HEK293 (cell line): Measurements from ENCODE around the gene JUND.

Experiments used
- CTCF ChIA-PET: fragments of 350-600 bp; formaldehyde crosslinking; extraction: SDS; loops from one replicate; lab custom pipeline; 2021; ENCODE audit warnings: antibody characterized with exemption; lab: Yijun Ruan, JAX
- POLR2A ChIA-PET: fragments of 300-600 bp; formaldehyde crosslinking; extraction: SDS; loops from one replicate; lab custom pipeline; 2020; ENCODE audit warnings: antibody characterized with exemption, inconsistent platforms; lab: Yijun Ruan, JAX
- H3K27ac ChIP-seq: fragments of 200-500 bp; sonication (Bioruptor generic); 2 replicates; pipeline ENCODE4 v1.5.1; 2014; ENCODE audit warnings: low read depth, low read length, control low read depth, inconsistent platforms; ENCODE audit errors: extremely low read depth
- H3K36me3 ChIP-seq, 2 experiments: fragments of 200-500 bp in 1 of 2; sonication (Bioruptor generic) in 1 of 2; 1 replicate in 1 of 2; 2 replicates in 1 of 2; pipeline ENCODE4 v1.5.1; 2014 to 2017; ENCODE audit warnings: inconsistent platforms in 2 of 2, low read length in 2 of 2; ENCODE audit not compliant: control insufficient read depth in 2 of 2, insufficient read depth in 1 of 2
- H3K4me1 ChIP-seq: fragments of 200-500 bp; sonication (Bioruptor generic); 2 replicates; pipeline ENCODE4 v1.5.1; 2014; ENCODE audit warnings: mild to moderate bottlenecking, low read length, inconsistent platforms; ENCODE audit not compliant: control insufficient read depth, insufficient read depth
- H3K4me3 ChIP-seq: 2 replicates; pipeline ENCODE4 v1.5.1; 2011; ENCODE audit warnings: low read depth, mild to moderate bottlenecking, control low read depth, low read length, moderate library complexity
- H3K9me3 ChIP-seq: fragments of 200-500 bp; sonication (Bioruptor generic); 2 replicates; pipeline ENCODE4 v1.5.1; 2014; ENCODE audit warnings: low read depth, low read length, inconsistent platforms; ENCODE audit not compliant: control insufficient read depth, insufficient read depth
- EGR2 ChIP-seq: fragments of 450-650 bp; formaldehyde crosslinking; IDR thresholded peaks from 2 replicates; pipeline ENCODE4 v1.5.1; 2016; ENCODE audit warnings: low read depth, missing biosample characterization, missing genetic modification characterization
- GLIS1 ChIP-seq: fragments of 450-650 bp; formaldehyde crosslinking; IDR thresholded peaks from 2 replicates; pipeline ENCODE4 v1.5.1; 2016; ENCODE audit warnings: missing biosample characterization, missing genetic modification characterization
- KLF16 ChIP-seq: fragments of 450-650 bp; formaldehyde crosslinking; IDR thresholded peaks from 2 replicates; pipeline ENCODE4 v1.5.1; 2017; ENCODE audit warnings: missing biosample characterization, missing genetic modification characterization
- PRDM1 ChIP-seq: fragments of 450-650 bp; formaldehyde crosslinking; IDR thresholded peaks from 2 replicates; pipeline ENCODE4; 2016; ENCODE audit warnings: missing biosample characterization, missing genetic modification characterization
- ZBTB8A ChIP-seq: fragments of 450-650 bp; formaldehyde crosslinking; IDR thresholded peaks from 2 replicates; pipeline ENCODE4 v1.5.1; 2016; ENCODE audit warnings: missing biosample characterization, missing genetic modification characterization
- ZEB2 ChIP-seq: fragments of 450-650 bp; formaldehyde crosslinking; IDR thresholded peaks from 2 replicates; pipeline ENCODE4 v1.5.1; 2016; ENCODE audit warnings: missing biosample characterization, missing genetic modification characterization
- ZFHX2 ChIP-seq: fragments of 450-650 bp; formaldehyde crosslinking; conservative IDR thresholded peaks from 2 replicates; pipeline ENCODE4 v1.5.1; 2016; ENCODE audit warnings: missing biosample characterization, missing genetic modification characterization
- ZIC2 ChIP-seq: fragments of 450-650 bp; formaldehyde crosslinking; IDR thresholded peaks from 2 replicates; pipeline ENCODE4 v1.5.1; 2016; ENCODE audit warnings: missing biosample characterization, missing genetic modification characterization
- ZNF121 ChIP-seq: fragments of 450-650 bp; formaldehyde crosslinking; IDR thresholded peaks from 2 replicates; pipeline ENCODE4 v1.5.1; 2016; ENCODE audit warnings: missing biosample characterization, missing genetic modification characterization
- ZNF239 ChIP-seq: fragments of 450-650 bp; formaldehyde crosslinking; IDR thresholded peaks from 2 replicates; pipeline ENCODE4 v1.5.1; 2016; ENCODE audit warnings: missing biosample characterization, missing genetic modification characterization
- ZNF24 ChIP-seq: fragments of 450-650 bp; formaldehyde crosslinking; IDR thresholded peaks from 2 replicates; pipeline ENCODE4 v1.5.1; 2016; ENCODE audit warnings: missing biosample characterization, missing genetic modification characterization
- ZNF341 ChIP-seq: fragments of 450-650 bp; formaldehyde crosslinking; IDR thresholded peaks from 2 replicates; pipeline ENCODE4; 2016; ENCODE audit warnings: low read depth, missing biosample characterization, missing genetic modification characterization
- ZNF366 ChIP-seq: fragments of 450-650 bp; formaldehyde crosslinking; conservative IDR thresholded peaks from 2 replicates; pipeline ENCODE4 v1.5.1; 2016; ENCODE audit warnings: missing biosample characterization, missing genetic modification characterization
- ZNF394 ChIP-seq: fragments of 450-650 bp; formaldehyde crosslinking; IDR thresholded peaks from 2 replicates; pipeline ENCODE4 v1.5.1; 2016; ENCODE audit warnings: missing biosample characterization, missing genetic modification characterization, mild to moderate bottlenecking, moderate library complexity, borderline replicate concordance
- ZNF416 ChIP-seq: fragments of 450-650 bp; formaldehyde crosslinking; IDR thresholded peaks from 2 replicates; pipeline ENCODE4 v1.5.1; 2016; ENCODE audit warnings: missing biosample characterization, missing genetic modification characterization
- ZNF529 ChIP-seq: fragments of 450-650 bp; formaldehyde crosslinking; IDR thresholded peaks from 2 replicates; pipeline ENCODE4 v1.5.1; 2017; ENCODE audit warnings: missing genetic modification characterization, missing biosample characterization; ENCODE audit not compliant: insufficient replicate concordance
- ZNF626 ChIP-seq: fragments of 450-650 bp; sonication (Bioruptor Pico); formaldehyde crosslinking; IDR thresholded peaks from 2 replicates; pipeline ENCODE4 v1.5.1; 2018; ENCODE audit warnings: missing biosample characterization, missing genetic modification characterization, inconsistent platforms
- ZNF76 ChIP-seq: fragments of 450-650 bp; formaldehyde crosslinking; IDR thresholded peaks from 2 replicates; pipeline ENCODE4; 2016; ENCODE audit warnings: low read depth, missing biosample characterization, missing genetic modification characterization, borderline replicate concordance
- ZNF777 ChIP-seq: fragments of 450-650 bp; formaldehyde crosslinking; IDR thresholded peaks from 2 replicates; pipeline ENCODE4 v1.5.1; 2017; ENCODE audit warnings: missing biosample characterization, missing genetic modification characterization, borderline replicate concordance
- TF ChIP-seq, protein P1 (sequence below): fragments of 450-650 bp; formaldehyde crosslinking; IDR thresholded peaks from 2 replicates; pipeline ENCODE4 v1.5.1; 2016; ENCODE audit warnings: missing biosample characterization, missing genetic modification characterization
- TF ChIP-seq, protein P2 (sequence below): fragments of 450-650 bp; formaldehyde crosslinking; IDR thresholded peaks from 2 replicates; pipeline ENCODE4 v1.5.1; 2016; ENCODE audit warnings: missing biosample characterization, missing genetic modification characterization
- TF ChIP-seq, protein P3 (sequence below): fragments of 450-650 bp; formaldehyde crosslinking; IDR thresholded peaks from 2 replicates; pipeline ENCODE4 v1.5.1; 2016; ENCODE audit warnings: missing biosample characterization, missing genetic modification characterization
- TF ChIP-seq, protein P4 (sequence below): IDR thresholded peaks from 2 replicates; pipeline ENCODE4 v1.6.1; 2011; ENCODE audit warnings: mild to moderate bottlenecking, low read depth, low read length, borderline replicate concordance
- TF ChIP-seq, protein P5 (sequence below): fragments of 450-650 bp; formaldehyde crosslinking; IDR thresholded peaks from 2 replicates; pipeline ENCODE4 v1.5.1; 2016; ENCODE audit warnings: missing biosample characterization, missing genetic modification characterization
- TF ChIP-seq, protein P6 (sequence below): fragments of 450-650 bp; formaldehyde crosslinking; IDR thresholded peaks from 2 replicates; pipeline ENCODE4 v1.5.1; 2016; ENCODE audit warnings: missing biosample characterization, missing genetic modification characterization

The JUND gene

DNA sequence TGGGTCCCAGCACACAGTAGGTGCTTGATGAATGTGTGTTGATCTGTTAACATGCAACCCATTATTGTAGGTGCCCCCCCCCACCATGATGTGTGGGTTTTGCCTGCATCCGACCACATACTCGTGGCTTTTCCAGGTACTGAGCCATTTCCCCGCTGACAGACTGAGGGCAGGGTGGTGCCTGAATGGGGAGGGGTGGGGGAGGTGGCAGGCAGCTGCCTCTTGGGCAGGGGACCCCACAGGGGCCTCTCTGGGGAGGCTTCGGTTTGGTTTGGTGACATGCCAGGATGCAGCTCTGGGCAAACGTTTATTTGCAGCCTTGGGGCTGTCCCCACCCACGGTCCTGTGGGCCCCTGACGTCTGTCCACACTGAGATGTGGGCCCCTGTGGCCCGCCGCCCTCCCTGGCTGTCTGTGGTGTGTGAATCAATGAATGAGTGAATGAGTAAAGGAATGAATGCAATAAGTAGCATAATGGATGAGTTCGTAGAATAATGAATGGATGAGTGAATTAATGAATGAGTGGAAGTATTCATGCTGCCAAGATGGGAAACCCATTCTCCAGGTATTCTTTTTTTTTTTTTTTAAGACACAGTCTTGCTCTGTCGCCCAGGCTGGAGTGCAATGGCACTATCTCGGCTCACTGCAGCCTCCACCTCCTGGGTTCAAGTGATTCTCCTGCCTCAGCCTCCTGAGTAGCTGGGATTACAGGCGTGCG, 9.0 kb upstream of the JUND start:
- Histone ChIP-seq H3K27ac (no peak overlapping the region), H3K36me3 (no peaks in the 10 kb centered on the region), H3K4me3 (no peak overlapping the region), H3K9me3 (no peaks in the 10 kb centered on the region), H3K4me1 (peaks cover 2% of the 10 kb centered on the region; the same call in 1 of the 2 replicates)
- ChIA-PET CTCF (interaction anchor here (0.5 to 0.6 kb wide), 2 partner anchors 21 to 670 kb away, joined by 4 read pairs; no protein-coding TSS in a partner anchor), POLR2A (interaction anchor here (1.9 to 3.6 kb wide), 2 partner anchors 9 to 29 kb away, joined by 8 to 184 read pairs; partner anchors contain the start of gene JUND)
- TF ChIP-seq, protein P1, sequence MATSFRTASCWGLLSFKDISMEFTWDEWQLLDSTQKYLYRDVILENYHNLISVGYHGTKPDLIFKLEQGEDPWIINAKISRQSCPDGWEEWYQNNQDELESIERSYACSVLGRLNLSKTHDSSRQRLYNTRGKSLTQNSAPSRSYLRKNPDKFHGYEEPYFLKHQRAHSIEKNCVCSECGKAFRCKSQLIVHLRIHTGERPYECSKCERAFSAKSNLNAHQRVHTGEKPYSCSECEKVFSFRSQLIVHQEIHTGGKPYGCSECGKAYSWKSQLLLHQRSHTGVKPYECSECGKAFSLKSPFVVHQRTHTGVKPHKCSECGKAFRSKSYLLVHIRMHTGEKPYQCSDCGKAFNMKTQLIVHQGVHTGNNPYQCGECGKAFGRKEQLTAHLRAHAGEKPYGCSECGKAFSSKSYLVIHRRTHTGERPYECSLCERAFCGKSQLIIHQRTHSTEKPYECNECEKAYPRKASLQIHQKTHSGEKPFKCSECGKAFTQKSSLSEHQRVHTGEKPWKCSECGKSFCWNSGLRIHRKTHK (tag by site-specific recombination) = no peak
- TF ChIP-seq GLIS1 (tag by site-specific recombination) (peak; percentile 88), ZNF394 (tag by site-specific recombination) (no peak), ZIC2 (tag by site-specific recombination) (peak; percentile 29), ZNF24 (tag by site-specific recombination) (peak; percentile 96), ZNF529 (tag by site-specific recombination) (no peak), ZNF341 (tag by site-specific recombination) (peak; percentile 52), PRDM1 (tag by site-specific recombination) (no peak), EGR2 (tag by site-specific recombination) (peak; percentile 15; the same call in 1 of the 2 replicates), ZNF626 (tag by site-specific recombination) (no peak), ZFHX2 (peak; percentile 65), ZNF366 (tag by site-specific recombination) (0 out of 2 replicates have a peak, but pooled peaks have one; percentile 24), ZNF76 (no peak), KLF16 (tag by site-specific recombination) (no peak), ZNF416 (tag by site-specific recombination) (no peak), ZBTB8A (no peak), ZNF777 (tag by site-specific recombination) (no peak), ZEB2 (no peak), ZNF121 (tag by site-specific recombination) (no peak), ZNF239 (tag by site-specific recombination) (no peak)
- TF ChIP-seq, protein P2, sequence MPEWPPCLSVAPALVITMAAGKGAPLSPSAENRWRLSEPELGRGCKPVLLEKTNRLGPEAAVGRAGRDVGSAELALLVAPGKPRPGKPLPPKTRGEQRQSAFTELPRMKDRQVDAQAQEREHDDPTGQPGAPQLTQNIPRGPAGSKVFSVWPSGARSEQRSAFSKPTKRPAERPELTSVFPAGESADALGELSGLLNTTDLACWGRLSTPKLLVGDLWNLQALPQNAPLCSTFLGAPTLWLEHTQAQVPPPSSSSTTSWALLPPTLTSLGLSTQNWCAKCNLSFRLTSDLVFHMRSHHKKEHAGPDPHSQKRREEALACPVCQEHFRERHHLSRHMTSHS = no peak
- TF ChIP-seq, protein P3, sequence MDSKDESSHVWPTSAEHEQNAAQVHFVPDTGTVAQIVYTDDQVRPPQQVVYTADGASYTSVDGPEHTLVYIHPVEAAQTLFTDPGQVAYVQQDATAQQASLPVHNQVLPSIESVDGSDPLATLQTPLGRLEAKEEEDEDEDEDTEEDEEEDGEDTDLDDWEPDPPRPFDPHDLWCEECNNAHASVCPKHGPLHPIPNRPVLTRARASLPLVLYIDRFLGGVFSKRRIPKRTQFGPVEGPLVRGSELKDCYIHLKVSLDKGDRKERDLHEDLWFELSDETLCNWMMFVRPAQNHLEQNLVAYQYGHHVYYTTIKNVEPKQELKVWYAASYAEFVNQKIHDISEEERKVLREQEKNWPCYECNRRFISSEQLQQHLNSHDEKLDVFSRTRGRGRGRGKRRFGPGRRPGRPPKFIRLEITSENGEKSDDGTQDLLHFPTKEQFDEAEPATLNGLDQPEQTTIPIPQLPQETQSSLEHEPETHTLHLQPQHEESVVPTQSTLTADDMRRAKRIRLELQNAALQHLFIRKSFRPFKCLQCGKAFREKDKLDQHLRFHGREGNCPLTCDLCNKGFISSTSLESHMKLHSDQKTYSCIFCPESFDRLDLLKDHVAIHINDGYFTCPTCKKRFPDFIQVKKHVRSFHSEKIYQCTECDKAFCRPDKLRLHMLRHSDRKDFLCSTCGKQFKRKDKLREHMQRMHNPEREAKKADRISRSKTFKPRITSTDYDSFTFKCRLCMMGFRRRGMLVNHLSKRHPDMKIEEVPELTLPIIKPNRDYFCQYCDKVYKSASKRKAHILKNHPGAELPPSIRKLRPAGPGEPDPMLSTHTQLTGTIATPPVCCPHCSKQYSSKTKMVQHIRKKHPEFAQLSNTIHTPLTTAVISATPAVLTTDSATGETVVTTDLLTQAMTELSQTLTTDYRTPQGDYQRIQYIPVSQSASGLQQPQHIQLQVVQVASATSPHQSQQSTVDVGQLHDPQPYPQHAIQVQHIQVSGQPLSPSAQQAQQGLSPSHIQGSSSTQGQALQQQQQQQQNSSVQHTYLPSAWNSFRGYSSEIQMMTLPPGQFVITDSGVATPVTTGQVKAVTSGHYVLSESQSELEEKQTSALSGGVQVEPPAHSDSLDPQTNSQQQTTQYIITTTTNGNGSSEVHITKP (tag by site-specific recombination) = no peak
- TF ChIP-seq, protein P4, sequence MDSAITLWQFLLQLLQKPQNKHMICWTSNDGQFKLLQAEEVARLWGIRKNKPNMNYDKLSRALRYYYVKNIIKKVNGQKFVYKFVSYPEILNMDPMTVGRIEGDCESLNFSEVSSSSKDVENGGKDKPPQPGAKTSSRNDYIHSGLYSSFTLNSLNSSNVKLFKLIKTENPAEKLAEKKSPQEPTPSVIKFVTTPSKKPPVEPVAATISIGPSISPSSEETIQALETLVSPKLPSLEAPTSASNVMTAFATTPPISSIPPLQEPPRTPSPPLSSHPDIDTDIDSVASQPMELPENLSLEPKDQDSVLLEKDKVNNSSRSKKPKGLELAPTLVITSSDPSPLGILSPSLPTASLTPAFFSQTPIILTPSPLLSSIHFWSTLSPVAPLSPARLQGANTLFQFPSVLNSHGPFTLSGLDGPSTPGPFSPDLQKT = no peak
- TF ChIP-seq, protein P5, sequence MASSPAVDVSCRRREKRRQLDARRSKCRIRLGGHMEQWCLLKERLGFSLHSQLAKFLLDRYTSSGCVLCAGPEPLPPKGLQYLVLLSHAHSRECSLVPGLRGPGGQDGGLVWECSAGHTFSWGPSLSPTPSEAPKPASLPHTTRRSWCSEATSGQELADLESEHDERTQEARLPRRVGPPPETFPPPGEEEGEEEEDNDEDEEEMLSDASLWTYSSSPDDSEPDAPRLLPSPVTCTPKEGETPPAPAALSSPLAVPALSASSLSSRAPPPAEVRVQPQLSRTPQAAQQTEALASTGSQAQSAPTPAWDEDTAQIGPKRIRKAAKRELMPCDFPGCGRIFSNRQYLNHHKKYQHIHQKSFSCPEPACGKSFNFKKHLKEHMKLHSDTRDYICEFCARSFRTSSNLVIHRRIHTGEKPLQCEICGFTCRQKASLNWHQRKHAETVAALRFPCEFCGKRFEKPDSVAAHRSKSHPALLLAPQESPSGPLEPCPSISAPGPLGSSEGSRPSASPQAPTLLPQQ = peak; percentile 64
- TF ChIP-seq, protein P6, sequence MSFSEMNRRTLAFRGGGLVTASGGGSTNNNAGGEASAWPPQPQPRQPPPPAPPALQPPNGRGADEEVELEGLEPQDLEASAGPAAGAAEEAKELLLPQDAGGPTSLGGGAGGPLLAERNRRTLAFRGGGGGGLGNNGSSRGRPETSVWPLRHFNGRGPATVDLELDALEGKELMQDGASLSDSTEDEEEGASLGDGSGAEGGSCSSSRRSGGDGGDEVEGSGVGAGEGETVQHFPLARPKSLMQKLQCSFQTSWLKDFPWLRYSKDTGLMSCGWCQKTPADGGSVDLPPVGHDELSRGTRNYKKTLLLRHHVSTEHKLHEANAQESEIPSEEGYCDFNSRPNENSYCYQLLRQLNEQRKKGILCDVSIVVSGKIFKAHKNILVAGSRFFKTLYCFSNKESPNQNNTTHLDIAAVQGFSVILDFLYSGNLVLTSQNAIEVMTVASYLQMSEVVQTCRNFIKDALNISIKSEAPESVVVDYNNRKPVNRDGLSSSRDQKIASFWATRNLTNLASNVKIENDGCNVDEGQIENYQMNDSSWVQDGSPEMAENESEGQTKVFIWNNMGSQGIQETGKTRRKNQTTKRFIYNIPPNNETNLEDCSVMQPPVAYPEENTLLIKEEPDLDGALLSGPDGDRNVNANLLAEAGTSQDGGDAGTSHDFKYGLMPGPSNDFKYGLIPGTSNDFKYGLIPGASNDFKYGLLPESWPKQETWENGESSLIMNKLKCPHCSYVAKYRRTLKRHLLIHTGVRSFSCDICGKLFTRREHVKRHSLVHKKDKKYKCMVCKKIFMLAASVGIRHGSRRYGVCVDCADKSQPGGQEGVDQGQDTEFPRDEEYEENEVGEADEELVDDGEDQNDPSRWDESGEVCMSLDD (tag by site-specific recombination) = peak; percentile 14; the same call in 1 of the 2 replicates
